Renal cortical epithelial cell (primary cell): Measurements from ENCODE around the gene PRPF40A. TPM values are rescaled to one million over a fixed set of nuclear protein-coding genes. Genes with fewer than 3 reads are reported as not detected.

ENCODE experiments used
- DNase-seq: peaks from one replicate; pipeline ENCODE4 v3.0.0-alpha.2; 2011; ENCODE audit warnings: low read depth
- total RNA-seq: library from RNA; depleted of rRNA; stranded (reverse); fragments of >200 nt; gene quantifications from 2 replicates; pipeline ENCODE4 v1.2.3, GENCODE V29; 2014

PRPF40A gene
- total RNA-seq, 1 donor from 2014 or later, result 152 TPM

- DNase-seq, result peak; percentile 72
These were observed 1.0 kb upstream of the PRPF40A start, which contains the start of gene ARL6IP6 for GRCh38 chr2:152718076-152718908. ARL6IP6 (plus strand) TSS chr2:152718620; CDS start chr2:152718625, 5 bp downstream.

GRCh38 chr2:152716805-152717227, 445 bp downstream of the PRPF40A start:
- no peak for DNase-seq

DNA sequence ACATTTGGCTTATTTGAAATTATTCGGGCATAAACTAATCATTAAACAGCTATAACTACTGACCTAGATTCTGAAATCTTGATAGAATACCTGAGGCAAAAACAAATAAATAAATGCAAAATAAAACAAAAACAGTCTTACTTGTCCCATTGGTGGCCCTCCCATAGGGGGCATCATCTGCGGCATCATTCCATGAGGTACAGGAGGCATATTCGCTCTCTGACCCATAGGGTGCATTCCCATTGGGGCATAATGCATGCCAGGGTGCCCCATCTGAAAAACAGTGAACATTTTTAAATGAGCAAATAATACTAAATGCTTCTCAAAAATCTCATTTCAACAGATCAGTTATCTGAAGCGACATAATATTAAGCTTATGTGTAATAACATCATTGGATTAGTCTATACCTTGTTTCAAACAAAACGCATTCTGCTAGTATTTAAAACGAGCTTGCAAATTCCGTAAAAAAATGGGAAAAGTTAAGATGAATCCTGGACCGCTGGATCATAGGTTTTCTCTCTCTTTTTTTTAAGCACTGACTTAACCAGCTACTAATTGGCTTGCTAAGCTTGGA, 1.3 kb downstream of the PRPF40A start:
- DNase-seq, result peak; percentile 28

DNA sequence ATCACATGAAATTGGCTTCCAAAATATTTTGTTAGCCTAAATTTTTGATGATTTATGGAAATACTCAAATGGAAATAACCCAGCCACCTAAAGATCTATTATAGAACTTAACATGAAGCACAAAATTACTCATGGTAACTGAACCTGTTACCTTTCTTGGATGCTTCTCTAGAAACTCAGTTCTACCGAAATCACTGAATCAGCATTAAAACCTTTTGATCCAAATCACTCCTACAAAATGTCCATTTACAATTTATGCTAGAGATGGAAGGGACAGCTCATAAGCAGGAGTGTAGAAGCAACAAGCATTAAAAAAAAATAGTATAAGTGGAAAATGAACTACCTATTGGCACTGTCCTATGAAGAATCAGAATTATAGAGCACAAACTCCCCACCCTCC, 2.1 kb downstream of the PRPF40A start:
- no peak for DNase-seq

DNA sequence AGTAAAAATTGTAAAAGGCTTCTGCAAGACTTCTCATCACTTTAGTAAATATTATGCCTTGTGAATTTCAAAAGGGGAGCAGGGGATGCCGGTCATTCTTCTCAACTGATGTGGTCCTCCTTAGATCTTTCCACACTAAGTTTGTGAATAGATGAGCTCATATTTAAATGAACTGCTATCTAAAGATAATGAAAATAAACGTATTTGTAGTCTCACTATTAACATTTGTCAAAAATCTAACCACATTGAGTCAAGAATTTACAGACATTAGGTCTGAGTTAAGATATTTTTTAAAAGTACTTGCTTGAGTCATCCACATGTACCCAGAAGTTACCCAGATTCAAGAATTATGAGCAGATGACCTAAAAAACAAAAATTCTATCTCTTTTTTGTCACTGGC, 6.5 kb downstream of the PRPF40A start:
- no peak for DNase-seq

GRCh38 chr2:152708742-152709141, 8.5 kb downstream of the PRPF40A start:
- DNase-seq, result no peak

DNA sequence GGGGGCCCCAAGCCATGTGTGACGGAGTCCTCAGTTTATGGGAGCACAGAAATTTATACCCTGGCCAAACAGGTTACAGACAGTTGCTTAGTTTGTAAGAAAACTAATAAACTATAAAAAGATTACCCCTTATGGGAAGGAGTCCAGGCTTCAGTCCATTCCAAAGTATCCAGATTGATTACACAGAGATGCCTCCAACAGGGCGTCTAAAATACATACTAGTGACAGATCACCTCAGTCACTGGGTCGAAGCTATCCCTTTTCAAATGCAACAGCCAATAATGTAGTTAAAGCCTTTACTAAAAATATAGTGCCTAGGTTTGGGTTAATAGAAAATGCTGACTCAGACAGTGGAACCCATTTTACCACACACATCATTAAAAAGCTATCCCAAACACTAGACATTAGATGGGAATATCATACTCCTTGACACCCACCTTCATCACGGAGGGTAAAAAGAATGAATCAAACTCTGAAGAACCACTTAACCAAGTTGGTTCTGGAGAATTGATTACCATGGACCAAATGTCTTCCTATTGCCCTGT, 10.7 kb downstream of the PRPF40A start:
- DNase-seq, result no peak

DNA sequence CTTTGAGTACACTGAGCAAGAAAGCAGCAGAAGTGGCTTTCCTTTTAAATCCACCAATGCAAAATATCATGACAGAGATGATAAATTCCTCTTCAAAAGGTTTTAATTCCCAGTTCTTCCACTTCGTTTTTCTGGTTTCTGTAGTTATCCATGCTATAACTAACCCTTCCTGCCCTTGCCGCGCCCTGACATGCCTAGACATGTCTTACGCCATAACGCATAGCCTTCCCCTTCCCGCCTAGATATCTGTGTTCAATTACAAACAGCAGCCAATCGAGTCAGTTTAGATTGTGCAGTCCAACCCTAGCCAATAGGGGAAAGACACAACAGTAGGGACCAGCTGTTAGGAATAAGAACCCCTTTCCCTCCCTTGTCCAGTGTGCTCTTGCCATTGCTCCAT, 16.1 kb downstream of the PRPF40A start:
- no peak for DNase-seq

GRCh38 chr2:152696476-152696875, 20.8 kb downstream of the PRPF40A start:
- DNase-seq, result no peak

DNA sequence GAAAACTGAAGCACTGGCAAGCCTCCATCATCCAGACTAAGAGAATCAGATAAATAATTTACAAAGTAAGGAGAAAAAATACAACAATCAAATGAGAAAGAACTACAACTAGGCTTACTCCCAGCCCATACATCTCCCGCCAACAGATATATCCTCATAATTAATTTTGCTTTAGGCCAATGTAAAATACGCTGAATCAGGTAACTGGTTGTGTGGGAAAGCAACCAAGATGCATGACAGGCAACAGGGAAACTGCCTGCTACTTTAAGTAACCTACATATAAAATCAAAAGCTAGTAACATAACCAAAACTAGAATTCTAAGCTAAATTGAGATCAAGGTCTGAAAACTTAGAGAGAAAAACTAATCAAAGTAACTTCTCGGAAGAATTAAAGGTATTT, 21.5 kb downstream of the PRPF40A start:
- DNase-seq, result no peak

DNA sequence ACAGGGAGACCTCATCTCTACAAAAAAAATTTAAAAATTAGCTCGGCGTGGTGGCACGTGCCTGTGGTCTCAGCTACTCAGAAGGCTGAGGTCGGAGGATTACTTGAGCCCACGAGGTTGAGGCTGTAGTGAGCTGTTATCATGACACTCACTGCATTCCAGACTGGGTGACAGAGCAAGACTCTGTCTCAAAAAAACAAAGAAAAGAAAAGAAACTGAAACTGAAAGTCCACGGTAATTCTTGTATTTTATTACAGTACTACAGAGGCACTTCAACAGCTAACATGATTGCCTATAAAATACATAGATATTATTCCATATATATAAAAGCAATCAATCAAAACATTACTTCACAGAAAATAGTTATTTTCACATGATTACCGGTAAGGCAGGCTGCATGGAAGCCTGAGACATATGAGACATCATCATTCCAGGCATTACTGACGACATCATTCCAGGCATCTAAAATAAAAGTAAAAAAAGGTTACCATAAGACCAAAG, 23.1 kb downstream of the PRPF40A start:
- peak; percentile 30 for DNase-seq

DNA sequence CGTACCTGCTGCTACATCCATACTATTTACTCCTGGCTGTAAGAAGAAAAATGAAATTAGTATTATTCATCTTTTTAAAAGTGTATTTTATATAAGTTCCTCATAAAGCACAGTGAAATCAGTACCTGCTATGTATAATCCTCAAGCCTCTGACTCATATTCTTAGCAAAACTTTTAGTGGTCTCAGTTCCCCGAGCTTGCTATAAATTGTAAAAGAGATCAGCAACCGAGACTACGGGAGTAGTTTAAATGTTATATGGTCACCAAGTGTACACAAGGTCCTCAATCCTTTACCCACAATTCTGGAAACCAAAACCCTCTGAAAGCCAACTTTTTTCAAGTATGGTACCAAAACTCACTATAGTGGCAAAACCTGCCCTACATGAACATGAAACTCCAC, 24.2 kb downstream of the PRPF40A start:
- no peak for DNase-seq

DNA sequence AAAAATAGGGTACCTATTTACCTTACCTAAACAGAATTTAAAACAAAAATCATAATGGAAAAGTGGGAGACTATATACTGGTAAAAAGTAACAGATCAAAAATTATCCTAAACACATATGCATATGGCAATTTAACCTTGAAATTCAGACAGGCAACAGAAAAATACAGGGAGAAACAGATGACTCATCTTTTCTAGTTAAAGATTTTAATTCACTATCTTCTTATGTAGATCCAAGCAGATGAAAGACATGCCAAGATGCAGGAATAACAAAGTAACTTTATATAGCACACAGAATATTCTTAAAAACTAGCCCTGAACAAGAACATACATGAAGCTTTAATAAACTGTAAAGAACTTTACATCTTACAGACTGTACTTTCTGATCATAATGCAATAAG, 30.9 kb downstream of the PRPF40A start:
- no peak for DNase-seq

DNA sequence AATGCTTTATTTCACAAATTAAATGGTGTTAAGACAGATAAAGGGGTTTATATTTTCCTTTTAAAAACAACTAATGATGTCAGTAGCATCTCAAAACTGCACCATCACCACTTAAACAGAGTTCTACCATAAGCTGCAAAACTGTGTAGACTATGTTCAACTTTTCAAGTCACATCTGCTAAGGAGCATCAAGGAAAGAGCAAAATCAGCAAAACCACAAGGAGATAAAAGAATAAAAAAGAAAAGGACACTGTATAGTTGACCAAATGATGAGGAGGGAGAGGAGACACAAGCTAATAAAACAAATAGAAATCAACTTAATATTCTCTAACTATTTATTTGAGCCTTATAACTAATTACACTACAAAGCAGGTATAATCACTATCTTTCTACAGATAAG, 33.9 kb downstream of the PRPF40A start:
- no peak for DNase-seq

GRCh38 chr2:152682663-152683062, 34.6 kb downstream of the PRPF40A start:
- DNase-seq, result no peak

GRCh38 chr2:152678808-152679207, 38.5 kb downstream of the PRPF40A start:
- DNase-seq, result no peak

- DNase-seq, result no peak
These were observed 40.8 kb downstream of the PRPF40A start for GRCh38 chr2:152676461-152676860.

GRCh38 chr2:152674334-152674733, 42.9 kb downstream of the PRPF40A start:
- DNase-seq, result no peak

- DNase-seq, result no peak
These were observed 52.5 kb downstream of the PRPF40A start for GRCh38 chr2:152664725-152665124.

- DNase-seq, result no peak
These were observed 56.2 kb downstream of the PRPF40A start for GRCh38 chr2:152661076-152661475.

- DNase-seq, result no peak
These were observed 59.0 kb downstream of the PRPF40A start for GRCh38 chr2:152658221-152658620.

DNA sequence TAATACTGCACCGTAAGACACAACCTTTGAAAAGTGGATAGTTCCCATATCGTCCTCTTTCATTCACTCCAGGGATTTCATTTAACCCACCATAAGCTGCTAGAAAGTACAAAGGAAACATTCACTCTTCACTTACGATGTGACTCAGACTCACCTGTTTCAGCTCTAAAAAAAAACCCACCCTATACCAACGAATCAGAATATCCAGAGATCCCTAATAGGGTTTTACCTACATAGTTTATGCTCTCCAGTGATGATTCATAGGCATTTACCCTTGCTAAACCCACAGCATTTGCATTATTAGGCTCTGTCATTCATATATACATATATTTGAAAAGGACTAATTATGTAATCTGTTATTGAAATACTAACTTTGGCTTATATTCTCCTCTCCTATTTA, 60.2 kb downstream of the PRPF40A start:
- DNase-seq, result peak; percentile 27

- no peak for DNase-seq
These were observed 61.4 kb downstream of the PRPF40A start for GRCh38 chr2:152655880-152656279.
